Ramos (cell line): ENCODE data around the gene CFAP99.
"Not testable (repeated sequence)": the region's sequence is repeated elsewhere in the genome, so short reads cannot be mapped to it uniquely, and the experiment has no call there.

Experiments used
- in situ Hi-C: fragments of 300-500 bp; cut with MboI; formaldehyde crosslinking; loops from one replicate; pipeline ENCODE4 v1.14.3; 2022; ENCODE audit warnings: low sequenced_read_pairs; ENCODE audit not compliant: unreplicated experiment

The CFAP99 gene

GRCh38 chr4:2465032-2465431 lies 46.3 kb downstream of the CFAP99 start:
- in situ Hi-C loops, result no loop called here

- in situ Hi-C loops, result not testable (repeated sequence)
These were observed 46.8 kb downstream of the CFAP99 start for GRCh38 chr4:2465544-2465943.

- in situ Hi-C loops, result no loop called here
These were observed 49.9 kb downstream of the CFAP99 start, which contains the start of gene RNF4 for GRCh38 chr4:2468456-2469191. RNF4 (plus strand) TSS chr4:2469106; CDS start chr4:2490494, 21,388 bp downstream.

- in situ Hi-C loops, result no loop called here
These were observed 50.6 kb downstream of the CFAP99 start for GRCh38 chr4:2469192-2469984.

GRCh38 chr4:2470791-2471190 lies 52.0 kb downstream of the CFAP99 start:
- in situ Hi-C loops, result no loop called here

- in situ Hi-C loops, result no loop called here
These were observed 53.4 kb downstream of the CFAP99 start for GRCh38 chr4:2472187-2472586.

- in situ Hi-C loops, result no loop called here
These were observed 59.5 kb downstream of the CFAP99 start for GRCh38 chr4:2478229-2478628.

GRCh38 chr4:2480649-2481048 lies 61.9 kb downstream of the CFAP99 start:
- in situ Hi-C loops, result no loop called here

- in situ Hi-C loops, result no loop called here
These were observed 63.4 kb downstream of the CFAP99 start for GRCh38 chr4:2482192-2482591.

- in situ Hi-C loops, result no loop called here
These were observed 63.9 kb downstream of the CFAP99 start for GRCh38 chr4:2482693-2483092.

- in situ Hi-C loops, result no loop called here
These were observed 64.5 kb downstream of the CFAP99 start for GRCh38 chr4:2483237-2483636.

- in situ Hi-C loops, result no loop called here
These were observed 65.4 kb downstream of the CFAP99 start for GRCh38 chr4:2484185-2484584.

- in situ Hi-C loops, result no loop called here
These were observed 66.2 kb downstream of the CFAP99 start for GRCh38 chr4:2484993-2485392.

GRCh38 chr4:2485956-2486355 lies 67.2 kb downstream of the CFAP99 start:
- in situ Hi-C loops, result no loop called here

GRCh38 chr4:2486981-2487380 lies 68.2 kb downstream of the CFAP99 start:
- in situ Hi-C loops, result no loop called here

- in situ Hi-C loops, result no loop called here
These were observed 68.9 kb downstream of the CFAP99 start for GRCh38 chr4:2487632-2488031.

GRCh38 chr4:2489081-2489805 lies 70.5 kb downstream of the CFAP99 start:
- in situ Hi-C loops, result no loop called here

- in situ Hi-C loops, result no loop called here
These were observed 71.2 kb downstream of the CFAP99 start for GRCh38 chr4:2489841-2490552.

- in situ Hi-C loops, result no loop called here
These were observed 74.2 kb downstream of the CFAP99 start for GRCh38 chr4:2492970-2493369.

- in situ Hi-C loops, result no loop called here
These were observed 76.2 kb downstream of the CFAP99 start for GRCh38 chr4:2494992-2495391.
